Measurements from ENCODE around the gene ZFAND2B.

GRCh38 chr2:219251656-219252055 lies 45.1 kb downstream of the ZFAND2B start:
- TF ChIP-seq CTCF (conservative IDR thresholded peaks at IDR 0.05; ENCODE audit: low read depth, low read length): no peak
- TF ChIP-seq EZH2phosphoT487 (IDR thresholded peaks at IDR 0.05; ENCODE audit: borderline replicate concordance, low read length): no peak
